Spleen (tissue), 11 donors: ENCODE data around the gene PYGO2. TPM values are rescaled to one million over a fixed set of nuclear protein-coding genes. Genes with fewer than 3 reads are reported as not detected.

ENCODE experiments used
- DNase-seq: peaks from one replicate; pipeline ENCODE4 v3.0.0-alpha.2; 2020
- H3K27ac ChIP-seq, 8 donors: fragments of 200-600 bp; sonication (generic) in 7 of 8; 1 replicate in 4 of 8; 2 replicates in 4 of 8; pipeline versions ENCODE4 v1.5.0 to v1.8.0; 2016 to 2021; ENCODE audit warnings: inconsistent platforms in 4 of 8, mild to moderate bottlenecking in 4 of 8, moderate library complexity in 1 of 8
- H3K27me3 ChIP-seq, 7 donors: fragments of 200-600 bp; sonication (generic) in 6 of 7; replicated peaks in 1 of 7; 1 replicate in 4 of 7; 2 replicates in 3 of 7; pipeline versions ENCODE4 v1.5.0 to v1.8.0; 2016 to 2021; ENCODE audit warnings: inconsistent platforms in 3 of 7, mild to moderate bottlenecking in 1 of 7
- H3K36me3 ChIP-seq, 6 donors: fragments of 200-600 bp; sonication (generic) in 5 of 6; 1 replicate in 4 of 6; 2 replicates in 2 of 6; pipeline versions ENCODE4 v1.5.0 to v1.8.0; 2016 to 2021; ENCODE audit warnings: inconsistent platforms in 2 of 6
- H3K4me1 ChIP-seq, 6 donors: fragments of 200-600 bp; sonication (generic) in 5 of 6; 1 replicate in 3 of 6; 2 replicates in 3 of 6; pipeline versions ENCODE4 v1.5.0 to v1.8.0; 2016 to 2021; ENCODE audit warnings: inconsistent platforms in 3 of 6
- H3K4me3 ChIP-seq, 8 donors: fragments of 200-600 bp; sonication (generic) in 7 of 8; 1 replicate in 4 of 8; 2 replicates in 4 of 8; pipeline versions ENCODE4 v1.5.0 to v1.8.0; 2016 to 2021; ENCODE audit warnings: inconsistent platforms in 4 of 8, mild to moderate bottlenecking in 4 of 8, moderate library complexity in 2 of 8
- H3K9me3 ChIP-seq, 8 donors: fragments of 200-600 bp; sonication (generic) in 7 of 8; 1 replicate in 4 of 8; 2 replicates in 4 of 8; pipeline versions ENCODE4 v1.5.0 to v1.8.0; 2016 to 2021; ENCODE audit warnings: inconsistent platforms in 4 of 8
- CTCF ChIP-seq, 11 experiments: fragments of 200-600 bp in 7 of 11; fragments of 450-650 bp in 4 of 11; sonication (generic) in 4 of 11; IDR thresholded peaks in 8 of 11; conservative IDR thresholded peaks in 3 of 11; 1 replicate in 7 of 11; 2 replicates in 4 of 11; pipeline versions ENCODE4 v1.4.0 to v1.8.0; 2016 to 2021; ENCODE audit warnings: antibody characterized with exemption in 11 of 11, inconsistent platforms in 4 of 11, mild to moderate bottlenecking in 1 of 11
- POLR2A ChIP-seq, 3 donors: fragments of 450-650 bp; IDR thresholded peaks; one replicate each; pipeline ENCODE4 v1.5.1; 2017; ENCODE audit warnings: antibody characterized with exemption in 3 of 3, mild to moderate bottlenecking in 1 of 3
- POLR2AphosphoS5 ChIP-seq, 3 donors: sonication (generic); formaldehyde crosslinking; IDR thresholded peaks; one replicate each; pipeline ENCODE4 v1.5.1; 2017; ENCODE audit warnings: antibody characterized with exemption in 3 of 3
- WGBS, 5 donors: extraction: QIAGEN DNeasy Blood & Tissue Kit in 3 of 5; methylation state at CpG; one replicate each; pipeline versions ENCODE4 v1.1.5 to v1.1.7; 2013 to 2018; 5-methylcytosine and 5-hydroxymethylcytosine counted together
- intact Hi-C: fragments of 100-400 bp; cut with DNase I; formaldehyde crosslinking; loops from one replicate; pipeline ENCODE4 v1.15.0; 2023; ENCODE audit warnings: low total_unique reads
- polyA plus RNA-seq, 3 donors: library from polyadenylated mRNA; stranded (reverse); fragments of 200-250 nt; gene quantifications; one replicate each; pipeline ENCODE4 v1.2.1, GENCODE V29; 2013
- total RNA-seq, 7 donors: library from RNA; depleted of rRNA in 3 of 7; stranded (reverse); fragments of >200 nt in 3 of 7; fragmentation: NEBNext Ultra II Directional in 4 of 7; extraction: Animal tissue kit (Norgen Biotek cat#: 25700) in 4 of 7; gene quantifications; one replicate each; pipeline versions ENCODE4 v1.1.0 to v1.2.1, GENCODE V29; 2016 to 2021
- donor health status: healthy with polysubstance abuse.
- donor health status: DM: no; HTN: no; CAD: no; lungs with moderate emphysema.
- donor health status: DM: no; HTN: no; CAD: no.
- donor health status: Bipolar disorder and iron deficiency.
- donor health status: healthy.
- donor health status: DM: no; HTN: no; CAD: no.
- donor health status: DM: yes; HTN: yes; CAD: no.

The PYGO2 gene
- total and polyA plus RNA-seq, 10 donors, result 19.8 to 36.6 (median 35.2) TPM

GRCh38 chr1:154992721-154993571, 31.4 kb upstream of the PYGO2 start:
- peak; percentile 41 for DNase-seq
- no peaks in the 10 kb centered on the region for H3K9me3 ChIP-seq
- no peak overlapping the region for H3K27ac ChIP-seq
- intact Hi-C loops, result no loop called here
- H3K4me3 ChIP-seq, result no peak overlapping the region
- WGBS, 5 donors, result 80 to 89% (median 86%) methylated on average over 13 to 14 of the region's 14 CpGs
- TF ChIP-seq POLR2AphosphoS5 (IDR thresholded peaks at IDR 0.05), result peak in 1 of 3 donors; percentile 5
- TF ChIP-seq CTCF (IDR thresholded peaks at IDR 0.05 in 8 of 11, conservative IDR thresholded peaks at IDR 0.05 in 3 of 11), result no peak
- H3K4me1 ChIP-seq, result peaks cover 0 to 52% (median 15%) of the 10 kb centered on the region in 6 donors
- H3K27me3 ChIP-seq, result no peaks in the 10 kb centered on the region
- peaks cover 0 to 57% (median 33%) of the 10 kb centered on the region in 6 donors for H3K36me3 ChIP-seq

GRCh38 chr1:154990276-154990675, 28.7 kb upstream of the PYGO2 start:
- intact Hi-C loops, result no loop called here
- Histone ChIP-seq H3K9me3 (no peaks in the 10 kb centered on the region), H3K27me3 (no peaks in the 10 kb centered on the region), H3K4me3 (no peak overlapping the region), H3K27ac (no peak overlapping the region), H3K36me3 (peaks cover 0 to 79% (median 42%) of the 10 kb centered on the region in 6 donors), H3K4me1 (peaks cover 0 to 52% (median 7%) of the 10 kb centered on the region in 6 donors)
- TF ChIP-seq CTCF (IDR thresholded peaks at IDR 0.05 in 8 of 11, conservative IDR thresholded peaks at IDR 0.05 in 3 of 11), result no peak
- TF ChIP-seq POLR2AphosphoS5 (IDR thresholded peaks at IDR 0.05), result peak in 1 of 3 donors; percentile 16
- peak; percentile 56 for DNase-seq
- 92 to 97% (median 95%) methylated on average over 5 to 8 of the region's 8 CpGs for WGBS, 5 donors

- Histone ChIP-seq H3K9me3 (no peaks in the 10 kb centered on the region), H3K27me3 (no peaks in the 10 kb centered on the region), H3K36me3 (peaks cover 0 to 83% (median 42%) of the 10 kb centered on the region in 6 donors), H3K4me3 (no peak overlapping the region), H3K4me1 (peaks cover 2 to 56% (median 14%) of the 10 kb centered on the region in 6 donors), H3K27ac (no peak overlapping the region)
- intact Hi-C loops, result no loop called here
- DNase-seq, result peak; percentile 32
- TF ChIP-seq POLR2A (IDR thresholded peaks at IDR 0.05) (no peak), CTCF (IDR thresholded peaks at IDR 0.05 in 8 of 11, conservative IDR thresholded peaks at IDR 0.05 in 3 of 11) (no peak), POLR2AphosphoS5 (IDR thresholded peaks at IDR 0.05) (no peak)
- WGBS, 5 donors, result 84 to 100% (median 90%) methylated on average over 2 to 3 of the region's 3 CpGs
Observed at GRCh38 chr1:154989195-154989860, 27.7 kb upstream of the PYGO2 start.
